Caki2 (cell line): Measurements from ENCODE around the gene CLIC4. TPM values are rescaled to one million over a fixed set of nuclear protein-coding genes. Genes with fewer than 3 reads are reported as not detected.
"Not testable (repeated sequence)": the region's sequence is repeated elsewhere in the genome, so short reads cannot be mapped to it uniquely, and the experiment has no call there.

Experiments used
- DNase-seq: peaks from one replicate; pipeline ENCODE4 v3.0.0-alpha.2; 2015; ENCODE audit warnings: low read depth
- in situ Hi-C: cut with HindIII; loops from 2 replicates; pipeline ENCODE4 v1.10.0; 2016; ENCODE audit warnings: low sequenced_read_pairs, low pct_unique_long_range_greater_than_20kb, mixed read lengths
- total RNA-seq: library from RNA; depleted of rRNA; stranded (reverse); fragments of >200 nt; shearing (Covaris generic); gene quantifications from 2 replicates; pipeline ENCODE4 v1.2.3, GENCODE V29; 2014; ENCODE audit warnings: low replicate concordance; rRNA removed

Gene CLIC4
- 27.3 and 29.5 TPM in 2 replicates for total RNA-seq

DNA sequence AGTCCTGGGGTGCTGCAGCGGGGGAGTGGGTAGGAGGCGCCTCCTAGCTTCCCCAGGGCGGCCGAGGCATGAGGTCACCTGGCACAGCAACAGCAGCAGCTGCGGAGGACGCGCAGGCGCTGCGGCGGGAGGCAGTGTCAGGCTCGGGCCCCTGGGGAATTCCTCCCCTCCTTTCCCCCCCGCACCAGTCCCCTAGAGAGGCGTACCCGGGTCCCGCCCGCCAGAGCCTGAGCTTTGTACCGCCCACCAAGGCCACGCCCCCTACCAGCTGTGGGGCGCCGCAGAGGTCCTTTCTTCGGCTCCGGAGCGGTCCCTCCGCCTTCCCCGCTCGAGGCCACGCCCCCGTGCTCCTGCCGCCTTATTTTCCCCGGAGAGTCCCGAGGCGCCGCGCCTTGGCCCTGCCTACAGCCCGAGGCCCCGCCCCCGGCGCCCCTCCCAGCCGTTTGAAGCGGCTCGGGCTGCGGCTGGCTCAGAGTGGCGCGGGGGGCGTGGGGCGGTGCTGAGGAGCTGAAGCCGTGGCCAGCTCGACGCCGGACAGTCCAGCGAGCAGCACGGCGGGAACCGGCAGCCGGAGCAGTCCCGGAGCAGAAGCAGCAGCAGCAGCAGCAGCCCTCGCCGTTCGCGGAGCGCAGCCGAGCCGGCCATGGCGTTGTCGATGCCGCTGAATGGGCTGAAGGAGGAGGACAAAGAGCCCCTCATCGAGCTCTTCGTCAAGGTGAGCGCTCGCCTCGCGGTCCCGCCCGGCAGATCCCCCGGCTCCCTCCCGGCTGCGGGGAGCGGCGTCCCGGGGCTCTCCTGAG lies at the start of gene CLIC4:
CLIC4 (plus strand) TSS at position 537 of the 800 bp plus-strand sequence; CDS start at position 644, 107 bp downstream.
- in situ Hi-C loops, result no loop called here
- peak; percentile 100 for DNase-seq

DNA sequence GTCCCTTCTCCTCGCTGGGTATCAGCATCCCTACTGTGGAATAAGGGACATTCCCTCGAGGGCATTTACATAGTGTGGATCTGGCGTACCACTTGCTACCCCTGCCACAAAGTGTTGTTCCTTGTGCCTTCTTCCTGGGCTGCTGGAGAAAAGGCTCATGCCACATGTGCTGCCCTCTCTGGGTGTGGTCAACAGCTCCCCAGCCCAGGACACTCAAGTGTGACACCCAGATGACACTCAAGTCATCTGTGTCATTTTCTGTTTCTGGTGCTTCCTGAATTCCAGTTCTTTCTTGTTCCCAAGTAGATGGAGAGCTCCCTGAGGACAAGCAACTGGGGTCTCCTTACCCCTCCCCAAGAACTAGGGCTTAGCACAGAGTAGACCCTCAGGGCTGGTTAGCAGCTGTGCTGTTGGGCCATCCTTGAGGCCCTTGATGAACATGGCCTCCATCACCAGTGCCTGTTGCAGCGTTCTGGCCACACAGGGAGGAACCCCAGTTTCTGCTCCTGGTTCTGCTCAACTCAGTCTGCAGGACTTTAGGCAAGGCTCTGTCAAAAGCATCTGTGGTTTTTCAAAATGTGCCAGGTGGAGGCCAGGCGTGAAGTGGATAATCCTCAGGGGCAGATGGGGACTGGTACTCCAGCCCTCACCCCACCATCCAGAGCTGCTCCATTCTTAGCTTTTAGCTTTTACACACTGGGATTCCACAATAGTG lies 49.0 kb upstream of the CLIC4 start:
- in situ Hi-C loops, result no loop called here
- DNase-seq, result no peak

DNA sequence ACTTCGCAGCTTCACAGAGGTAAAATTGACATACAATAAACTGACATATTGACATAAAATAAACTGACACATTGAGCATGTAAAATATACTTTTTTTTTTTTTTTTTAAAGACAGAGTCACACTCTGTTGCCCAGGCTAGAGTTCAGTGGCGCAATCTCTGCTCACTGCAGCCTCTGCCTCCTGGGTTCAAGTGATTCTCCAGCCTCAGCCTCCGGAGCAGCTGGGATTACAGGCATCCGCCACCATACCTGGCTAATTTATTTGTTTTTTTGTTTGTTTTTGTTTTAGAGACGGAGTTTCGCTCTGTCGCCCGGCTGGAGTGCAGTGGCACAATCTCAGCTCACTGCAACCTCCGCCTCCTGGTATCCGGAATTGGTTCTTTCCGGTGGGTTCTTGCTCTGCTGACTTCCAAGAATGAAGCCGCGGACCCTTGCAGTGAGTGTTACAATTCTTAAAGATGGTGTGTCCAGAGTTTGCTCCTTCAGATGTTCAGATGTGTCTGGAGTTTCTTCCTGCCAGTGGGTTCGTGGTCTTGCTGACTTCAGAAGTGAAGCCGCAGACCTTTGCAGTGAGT lies 48.4 kb upstream of the CLIC4 start:
- in situ Hi-C loops, result no loop called here
- no peak for DNase-seq

DNA sequence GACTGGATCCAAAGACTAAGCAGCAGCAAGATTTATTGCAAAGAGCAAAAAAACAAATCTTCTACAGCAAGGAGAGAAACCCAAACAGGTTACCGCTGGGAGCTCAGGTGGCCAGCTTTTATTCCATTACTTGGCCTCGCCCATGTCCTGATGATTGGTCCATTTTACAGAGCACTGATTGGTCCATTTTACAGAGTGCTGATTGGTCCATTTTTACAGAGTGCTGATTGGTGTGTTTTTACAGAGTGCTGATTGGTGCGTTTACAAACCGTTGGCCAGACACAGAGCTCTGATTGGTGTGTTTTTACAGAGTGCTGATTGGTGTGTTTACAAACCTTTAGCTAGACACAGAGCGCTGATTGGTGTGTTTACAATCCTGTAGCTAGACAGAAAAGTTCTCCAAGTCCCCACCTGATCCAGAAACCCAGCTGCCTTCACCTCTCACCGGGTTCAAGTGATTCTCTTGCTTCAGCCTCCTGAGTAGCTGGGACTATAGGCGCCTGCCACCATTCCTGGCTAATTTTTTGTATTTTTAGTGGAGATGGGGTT lies 47.7 kb upstream of the CLIC4 start:
- in situ Hi-C loops, DNase-seq: not testable (repeated sequence)

DNA sequence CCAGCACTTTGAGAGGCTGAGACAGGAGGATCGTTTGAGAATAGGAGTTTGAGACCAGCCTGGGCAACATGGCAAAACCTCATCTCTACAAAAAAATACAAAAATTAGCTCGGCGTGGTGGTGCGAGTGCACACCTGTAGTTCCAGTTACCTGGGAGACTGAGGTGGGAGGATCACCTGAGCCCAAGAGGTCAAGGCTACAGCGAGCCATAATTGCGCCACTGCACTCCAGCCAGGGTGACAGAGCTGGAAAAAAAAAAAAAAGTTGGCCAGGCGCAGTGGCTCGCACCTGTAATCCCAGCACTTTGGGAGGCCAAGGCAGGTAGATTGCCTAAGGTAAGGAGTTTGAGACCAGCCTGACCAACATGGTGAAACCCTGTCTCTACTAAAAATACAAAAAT lies 46.9 kb upstream of the CLIC4 start:
- in situ Hi-C loops, result not testable (repeated sequence)

DNA sequence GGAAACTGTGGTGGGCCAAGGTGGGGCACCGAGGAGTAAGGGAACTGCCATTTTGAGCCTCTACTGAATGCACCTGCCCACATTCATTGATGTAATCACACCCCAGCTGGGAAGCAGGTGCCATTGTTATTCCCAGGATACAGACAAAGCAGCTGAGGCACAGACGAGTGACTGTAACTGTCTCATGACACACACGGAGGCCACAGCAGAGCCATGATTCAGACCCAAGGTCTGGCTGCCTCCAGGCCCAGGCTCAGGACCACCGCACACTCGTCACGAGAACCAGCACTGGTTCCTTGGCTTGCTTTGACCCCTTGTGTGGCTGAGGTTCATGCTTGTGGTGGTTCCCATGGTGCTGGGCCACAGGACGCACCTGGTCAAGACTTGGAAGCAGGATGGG lies 45.6 kb upstream of the CLIC4 start:
- in situ Hi-C loops, result no loop called here
- no peak for DNase-seq

More for the DNA sequence above, 46.9 kb upstream of the CLIC4 start:
- not testable (repeated sequence) for DNase-seq

DNA sequence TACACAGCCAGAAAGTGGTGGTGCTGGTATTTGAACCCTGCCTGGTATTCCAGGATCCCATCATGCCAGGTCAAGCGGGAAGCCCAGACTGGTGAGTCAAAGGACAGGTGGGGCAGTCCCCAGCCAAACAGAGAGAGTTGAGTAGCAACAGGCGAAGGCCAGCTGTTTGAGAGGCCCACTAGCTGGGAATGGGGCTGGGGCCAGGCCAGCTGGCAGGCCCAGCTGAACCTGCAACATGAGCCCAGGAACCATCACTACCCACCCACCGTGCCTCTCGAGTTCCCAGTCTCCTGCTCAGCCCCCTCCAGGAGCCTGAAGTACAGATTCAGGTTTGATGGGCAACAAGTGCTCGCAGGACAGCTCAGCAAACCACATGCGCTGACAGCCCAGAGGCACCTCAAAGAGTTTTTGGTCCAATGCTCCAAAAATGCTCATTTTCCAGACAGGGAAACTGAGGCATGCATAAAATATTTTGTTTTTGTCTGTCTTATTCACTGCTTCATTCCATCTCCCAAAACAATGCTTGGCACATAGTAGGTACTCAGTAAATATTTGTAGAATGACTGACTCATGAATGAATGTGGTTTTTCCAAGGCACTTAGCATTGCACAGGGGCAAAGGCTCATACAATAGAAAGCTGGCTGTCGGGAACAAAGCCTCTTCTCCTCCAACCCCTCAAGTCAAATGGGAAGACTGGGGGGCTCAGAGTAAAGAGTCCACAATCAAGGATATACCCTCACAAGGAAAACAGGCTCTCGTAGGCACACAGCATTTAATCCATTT lies 42.5 kb upstream of the CLIC4 start:
- DNase-seq, result peak; percentile 56
- in situ Hi-C loops, result no loop called here

DNA sequence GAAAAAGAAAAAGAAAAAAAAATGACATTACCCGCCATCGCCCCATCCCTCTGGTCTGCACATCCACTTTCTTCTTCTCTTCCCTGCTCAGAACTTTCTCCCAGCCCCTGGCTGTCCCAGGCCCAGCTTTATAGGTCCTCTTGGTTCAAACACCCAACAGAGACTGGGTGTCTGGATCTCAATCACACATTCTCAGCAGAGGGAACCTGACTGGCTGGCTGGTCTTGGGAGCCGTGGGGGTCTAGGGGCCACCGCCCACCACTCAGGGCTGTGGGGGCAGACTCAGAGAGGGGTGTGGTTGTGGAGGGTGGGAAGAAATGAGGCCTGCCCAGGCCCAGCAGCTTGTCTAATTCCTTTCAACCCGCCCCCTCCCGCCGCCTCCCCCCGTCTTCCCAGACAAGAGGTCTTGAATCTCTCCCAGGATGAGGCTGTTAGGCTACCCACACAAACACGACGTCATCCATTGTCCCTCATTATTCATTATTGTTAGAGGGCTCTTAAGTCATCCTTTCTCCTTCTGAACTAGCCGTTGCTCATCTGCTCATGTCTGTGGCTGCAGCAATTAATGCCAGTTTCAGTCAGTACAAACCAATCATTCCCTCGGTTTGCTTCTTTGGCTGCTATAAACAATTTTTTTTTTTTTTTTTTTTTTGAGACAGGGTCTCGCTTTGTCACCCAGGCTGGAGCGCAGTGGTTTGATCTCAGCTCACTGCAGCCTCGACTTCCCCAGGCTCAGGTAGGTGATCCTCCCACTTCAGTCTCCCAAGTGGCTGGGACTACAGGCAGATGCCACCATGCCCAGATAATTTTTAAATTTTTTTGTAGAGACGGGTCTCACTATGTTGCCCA lies 40.6 kb upstream of the CLIC4 start:
- in situ Hi-C loops, result no loop called here
- DNase-seq, result peak; percentile 68

DNA sequence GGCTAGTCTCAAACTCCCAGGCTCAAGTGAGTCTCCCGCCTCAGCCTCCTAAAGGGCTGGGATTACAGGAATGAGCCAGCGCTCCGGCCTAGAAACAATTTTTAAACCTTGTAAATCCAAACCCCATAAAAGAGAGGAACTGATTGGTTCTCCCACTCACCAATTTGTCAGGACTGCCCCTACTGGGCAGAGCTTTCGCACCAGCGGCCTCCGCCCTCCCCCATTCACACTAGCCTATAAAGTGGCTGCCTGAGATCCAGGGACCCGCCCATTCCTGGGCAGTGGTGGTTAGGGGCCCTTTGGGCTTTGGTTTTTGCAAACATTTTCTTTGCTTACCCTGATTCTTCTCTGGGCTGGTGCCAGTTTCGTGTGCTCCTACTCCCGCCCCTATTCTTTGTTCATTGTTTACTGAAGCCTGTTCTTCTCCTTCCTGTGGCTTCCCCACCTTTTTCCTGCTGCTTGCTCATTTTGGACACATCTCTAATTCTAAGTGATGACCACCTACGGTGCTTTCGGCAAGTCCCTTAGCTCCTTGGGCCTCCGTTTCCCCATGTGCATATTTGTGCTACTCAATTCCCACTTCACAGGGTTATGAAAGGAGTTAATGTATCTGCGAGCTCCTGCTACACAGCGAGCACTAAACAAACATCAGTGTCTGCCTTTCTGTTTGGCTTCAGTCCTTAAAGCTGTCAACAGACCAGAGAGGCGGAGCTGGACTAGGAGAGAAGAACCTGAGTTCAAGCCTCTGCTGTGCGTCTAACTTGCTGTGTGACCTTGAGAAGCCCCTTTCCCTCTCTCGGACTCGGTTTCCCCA lies 39.8 kb upstream of the CLIC4 start:
- in situ Hi-C loops, result no loop called here
- DNase-seq, result peak; percentile 96

DNA sequence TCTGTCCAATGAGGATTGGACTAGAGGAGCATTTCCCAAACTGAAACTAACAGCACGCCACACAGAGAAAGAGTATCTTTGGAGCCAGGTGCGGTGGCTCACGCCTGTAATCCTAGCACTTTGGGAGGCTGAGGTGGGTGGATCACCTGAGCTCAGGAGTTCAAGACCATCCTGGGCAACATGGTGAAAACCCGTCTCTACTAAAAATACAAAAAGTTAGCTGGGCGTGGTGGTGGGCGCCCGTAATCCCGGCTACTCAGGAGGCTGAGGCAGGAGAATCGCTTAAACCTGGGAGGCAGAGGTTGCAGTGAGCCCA lies 39.2 kb upstream of the CLIC4 start:
- in situ Hi-C loops, DNase-seq: not testable (repeated sequence)

DNA sequence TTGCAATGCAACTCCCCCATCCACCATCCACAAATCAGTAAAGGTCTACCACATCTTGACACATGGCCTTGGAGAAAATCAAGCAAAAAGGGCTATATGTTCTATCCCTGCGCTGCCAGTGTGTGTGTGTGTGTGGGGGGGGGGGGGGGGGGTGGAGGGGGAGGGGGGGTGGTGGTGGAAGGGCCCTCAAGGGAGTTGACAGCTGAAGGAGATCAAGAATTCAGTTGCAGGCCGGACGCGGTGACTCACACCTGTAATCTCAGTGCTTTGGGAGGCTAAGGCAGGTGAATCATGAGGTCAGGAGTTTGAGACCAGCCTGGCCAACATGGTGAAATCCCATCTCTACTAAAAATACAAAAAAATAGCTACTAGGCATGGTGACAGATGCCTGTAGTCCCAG lies 37.6 kb upstream of the CLIC4 start:
- in situ Hi-C loops, result no loop called here
- no peak for DNase-seq

DNA sequence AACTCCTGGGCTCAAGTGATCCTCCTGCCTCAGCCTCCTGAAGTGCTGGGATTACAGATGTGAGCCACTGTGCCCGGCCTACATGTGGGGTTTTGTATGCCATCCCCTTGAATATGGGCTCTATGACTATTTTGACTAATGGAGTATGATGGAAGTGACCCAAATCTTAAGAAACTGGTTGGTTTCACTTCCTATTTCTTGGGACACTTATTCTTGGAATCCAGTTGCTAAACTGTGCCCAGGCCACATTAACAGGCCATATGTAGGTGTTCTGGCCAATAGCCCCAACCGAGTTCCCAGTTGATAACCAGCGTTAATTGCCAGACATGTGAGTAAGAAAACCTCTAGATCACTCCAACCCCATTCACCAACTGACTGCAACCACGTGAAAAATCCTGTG lies 36.3 kb upstream of the CLIC4 start:
- in situ Hi-C loops, result no loop called here
- no peak for DNase-seq

DNA sequence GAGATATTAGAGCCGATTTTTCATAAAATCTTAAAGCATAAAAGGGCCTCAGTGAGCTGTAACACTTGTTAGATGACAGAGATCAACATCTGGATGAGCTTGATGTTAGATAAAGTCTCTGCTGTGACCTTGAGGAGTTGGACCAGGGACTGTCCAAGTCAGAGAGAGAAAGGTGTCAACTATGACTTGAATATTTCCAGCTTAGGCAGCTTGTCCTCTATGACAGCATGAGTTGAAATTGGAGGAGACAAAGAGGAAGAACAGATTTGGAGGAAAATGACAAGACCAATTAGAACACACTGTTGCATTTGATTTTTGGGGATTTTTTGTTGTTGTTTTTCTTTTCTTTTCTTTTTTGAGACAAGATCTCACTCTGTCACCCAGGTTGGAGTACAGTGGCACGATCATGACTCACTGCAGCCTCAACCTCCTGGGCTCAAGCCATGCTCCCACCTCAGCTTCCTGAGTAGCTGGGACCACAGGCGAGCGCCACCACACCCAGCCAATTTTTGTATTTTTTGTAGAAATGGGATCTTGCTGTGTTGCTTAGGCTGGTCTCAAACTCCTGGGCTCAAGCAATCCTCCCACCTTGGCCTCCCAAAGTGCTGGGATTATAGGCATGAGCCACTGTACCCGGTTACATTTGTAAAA lies 35.3 kb upstream of the CLIC4 start:
- in situ Hi-C loops, result no loop called here
- DNase-seq, result no peak

DNA sequence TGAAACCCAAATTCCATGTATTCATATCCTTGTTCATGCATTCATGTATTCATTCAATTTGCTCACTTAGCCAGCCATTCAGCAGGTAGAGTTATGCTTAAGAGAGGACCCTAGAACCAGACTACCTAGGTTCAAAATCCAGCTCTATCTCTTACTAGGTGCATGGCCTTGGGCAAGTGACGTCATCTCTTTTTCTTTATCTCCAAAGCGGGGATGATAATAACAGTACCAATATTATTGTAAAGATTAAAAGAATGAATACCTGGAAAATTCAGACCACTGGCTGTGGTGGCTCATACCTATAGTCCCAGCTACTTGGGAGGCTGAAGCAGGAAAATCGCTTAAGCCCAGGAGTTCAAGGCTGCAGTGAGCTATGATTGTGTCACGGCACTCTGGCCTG lies 33.9 kb upstream of the CLIC4 start:
- in situ Hi-C loops, result no loop called here
- DNase-seq, result no peak

DNA sequence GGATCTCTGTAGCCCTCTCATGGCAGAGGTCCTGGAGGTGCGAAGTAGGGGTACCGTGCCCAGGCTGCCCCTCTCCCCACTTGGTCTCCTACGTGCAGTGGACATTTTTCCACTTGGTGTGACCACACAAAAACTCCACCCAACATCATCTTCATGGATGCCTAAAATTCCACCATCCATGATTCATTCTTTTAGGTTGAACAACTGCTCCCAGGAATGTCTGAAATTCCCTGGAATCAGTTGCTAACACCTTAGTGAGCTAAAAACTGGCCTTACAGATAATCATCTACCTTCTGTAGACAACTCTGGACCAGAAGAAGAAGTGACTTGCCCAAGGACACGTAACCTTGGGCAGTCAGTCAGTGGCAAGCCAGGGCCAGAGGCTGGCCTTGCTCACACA lies 32.1 kb upstream of the CLIC4 start:
- in situ Hi-C loops, result no loop called here
- no peak for DNase-seq

DNA sequence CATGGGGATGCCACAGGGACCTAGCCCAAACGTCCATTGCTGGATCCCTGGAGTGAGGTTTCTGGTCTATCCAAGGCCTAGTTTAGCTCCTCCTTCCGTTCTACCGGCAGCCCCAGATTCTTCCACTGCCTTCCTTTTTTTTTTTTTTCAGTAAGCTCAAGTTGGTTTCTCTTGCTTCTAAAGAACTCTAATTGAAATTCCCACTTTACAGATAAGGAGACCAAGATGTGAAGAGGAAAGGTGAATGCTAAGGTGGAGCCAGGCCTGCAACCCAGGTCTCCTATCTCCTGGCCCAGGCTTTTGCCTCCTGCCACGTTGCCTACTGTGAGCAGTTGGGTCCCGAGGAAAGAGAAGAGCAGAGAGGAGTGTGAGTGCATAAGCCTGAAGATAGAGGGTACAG lies 31.5 kb upstream of the CLIC4 start:
- in situ Hi-C loops, result no loop called here
- no peak for DNase-seq
